GM18909 (cell line): Measurements from ENCODE around the gene EVC2.

Experiments
- ATAC-seq: cut with Tn5 transposase; IDR thresholded peaks from one replicate; pipeline ENCODE4 v1.9.1; 2021; ENCODE audit warnings: mild to moderate bottlenecking; ENCODE audit not compliant: unreplicated experiment, poor library complexity

EVC2 gene

DNA sequence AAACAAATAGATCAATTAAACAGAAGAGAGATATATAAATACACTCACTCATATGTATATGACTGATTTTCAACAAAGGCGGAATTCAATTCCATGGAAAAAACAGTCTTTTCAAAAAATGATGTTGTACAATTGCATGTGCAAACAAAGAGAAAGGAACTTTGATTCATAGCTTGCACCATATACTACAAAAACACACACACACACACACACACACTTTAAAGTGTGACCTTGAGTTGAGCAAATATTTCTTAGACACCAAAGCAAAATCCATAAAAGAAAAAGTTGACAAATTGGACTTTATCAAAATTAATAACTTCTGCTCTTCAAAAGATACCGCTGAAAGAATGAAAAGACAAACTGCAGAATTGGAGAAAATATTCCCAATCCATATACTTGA, 168.8 kb downstream of the EVC2 start:
- no peak for ATAC-seq

- ATAC-seq = no peak
Observed at GRCh38 chr4:5532100-5532499, 176.3 kb downstream of the EVC2 start.

DNA sequence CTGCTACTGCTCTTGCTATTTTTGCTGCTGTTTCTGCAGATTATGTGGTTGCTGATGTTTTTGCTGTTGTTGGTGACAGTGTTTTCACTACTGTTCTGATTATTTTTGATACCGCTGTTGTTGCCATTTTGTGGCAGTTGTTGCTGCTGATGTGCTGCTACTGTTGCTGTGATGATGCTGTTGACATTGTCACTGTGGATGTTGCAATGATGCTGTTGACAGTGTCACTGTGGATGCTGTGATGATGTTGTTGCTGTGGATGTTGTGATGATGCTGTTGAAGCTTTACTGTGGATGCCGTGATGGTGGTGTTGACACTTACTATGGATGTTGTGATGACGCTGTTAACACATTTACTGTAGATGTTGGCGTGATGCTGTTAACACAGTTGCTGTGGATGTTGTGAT, 180.3 kb downstream of the EVC2 start:
- no peak for ATAC-seq

DNA sequence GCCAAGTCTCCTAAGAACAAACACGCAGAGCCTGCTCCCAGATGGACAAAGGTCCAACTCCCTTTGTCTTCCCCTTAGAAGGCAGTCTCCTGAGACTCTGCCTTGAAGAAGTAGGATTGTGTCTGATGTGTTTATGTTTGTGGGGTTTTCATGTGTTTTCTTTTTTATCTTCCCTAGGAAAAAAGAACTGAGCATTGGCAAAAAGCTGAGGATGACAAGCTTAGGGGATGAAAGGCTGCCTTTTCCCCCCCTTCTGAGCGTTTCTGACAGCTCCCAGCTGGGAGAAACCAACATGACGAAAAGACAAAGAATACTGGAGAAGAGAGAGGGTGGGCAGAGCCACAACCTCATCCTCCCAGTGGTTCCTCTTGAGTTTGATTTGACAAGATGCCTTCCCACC, 181.1 kb downstream of the EVC2 start:
- ATAC-seq = no peak

GRCh38 chr4:5526080-5526846, 182.1 kb downstream of the EVC2 start:
- ATAC-seq = no peak

- no peak for ATAC-seq
Observed at GRCh38 chr4:5524446-5525299, 183.7 kb downstream of the EVC2 start.

- ATAC-seq = no peak
Observed at GRCh38 chr4:5517372-5517771, 191.0 kb downstream of the EVC2 start.

GRCh38 chr4:5515646-5516045, 192.7 kb downstream of the EVC2 start:
- ATAC-seq = no peak
